Epithelial cell of proximal tubule (primary cell): Measurements from ENCODE around the gene CPB2. TPM values are rescaled to one million over a fixed set of nuclear protein-coding genes. Genes with fewer than 3 reads are reported as not detected.

Source experiments
- DNase-seq: peaks from one replicate; pipeline ENCODE4 v3.0.0-alpha.2; 2011; ENCODE audit warnings: low read depth
- H3K4me3 ChIP-seq: 2 replicates; pipeline ENCODE4 v1.5.1; 2011; ENCODE audit warnings: low read depth, mild to moderate bottlenecking, low read length
- total RNA-seq: library from RNA; depleted of rRNA; stranded (reverse); fragments of >200 nt; gene quantifications from 2 replicates; pipeline ENCODE4 v1.2.3, GENCODE V29; 2015
- TF ChIP-seq, protein P1 (sequence below): conservative IDR thresholded peaks from 2 replicates; pipeline ENCODE4 v1.5.1; 2012; ENCODE audit warnings: low read depth, mild to moderate bottlenecking, low read length

Gene CPB2
- total RNA-seq, 1 donor from 2014 or later = not detected

DNA sequence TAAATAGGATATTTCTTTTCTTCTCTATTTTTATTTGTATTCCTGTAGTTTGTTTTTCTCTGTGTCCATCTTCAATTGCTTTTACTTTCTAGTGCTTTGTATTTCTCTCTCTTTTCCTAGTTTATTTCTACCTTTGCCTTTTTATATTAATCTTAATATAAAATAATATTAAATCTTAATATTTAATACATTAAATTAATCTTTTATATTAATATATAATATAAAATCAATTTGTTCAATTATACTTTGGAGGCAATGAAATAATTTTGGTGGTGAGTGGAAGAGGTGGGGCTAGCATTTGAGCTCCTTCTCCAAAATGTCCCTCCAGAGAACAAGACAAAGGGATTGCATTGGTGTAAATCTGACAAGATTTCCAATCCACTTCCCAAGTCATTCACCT lies 6.3 kb upstream of the CPB2 start:
- no peak for DNase-seq
- no peak overlapping the region for H3K4me3 ChIP-seq
- TF ChIP-seq, protein P1, sequence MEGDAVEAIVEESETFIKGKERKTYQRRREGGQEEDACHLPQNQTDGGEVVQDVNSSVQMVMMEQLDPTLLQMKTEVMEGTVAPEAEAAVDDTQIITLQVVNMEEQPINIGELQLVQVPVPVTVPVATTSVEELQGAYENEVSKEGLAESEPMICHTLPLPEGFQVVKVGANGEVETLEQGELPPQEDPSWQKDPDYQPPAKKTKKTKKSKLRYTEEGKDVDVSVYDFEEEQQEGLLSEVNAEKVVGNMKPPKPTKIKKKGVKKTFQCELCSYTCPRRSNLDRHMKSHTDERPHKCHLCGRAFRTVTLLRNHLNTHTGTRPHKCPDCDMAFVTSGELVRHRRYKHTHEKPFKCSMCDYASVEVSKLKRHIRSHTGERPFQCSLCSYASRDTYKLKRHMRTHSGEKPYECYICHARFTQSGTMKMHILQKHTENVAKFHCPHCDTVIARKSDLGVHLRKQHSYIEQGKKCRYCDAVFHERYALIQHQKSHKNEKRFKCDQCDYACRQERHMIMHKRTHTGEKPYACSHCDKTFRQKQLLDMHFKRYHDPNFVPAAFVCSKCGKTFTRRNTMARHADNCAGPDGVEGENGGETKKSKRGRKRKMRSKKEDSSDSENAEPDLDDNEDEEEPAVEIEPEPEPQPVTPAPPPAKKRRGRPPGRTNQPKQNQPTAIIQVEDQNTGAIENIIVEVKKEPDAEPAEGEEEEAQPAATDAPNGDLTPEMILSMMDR = no peak

DNA sequence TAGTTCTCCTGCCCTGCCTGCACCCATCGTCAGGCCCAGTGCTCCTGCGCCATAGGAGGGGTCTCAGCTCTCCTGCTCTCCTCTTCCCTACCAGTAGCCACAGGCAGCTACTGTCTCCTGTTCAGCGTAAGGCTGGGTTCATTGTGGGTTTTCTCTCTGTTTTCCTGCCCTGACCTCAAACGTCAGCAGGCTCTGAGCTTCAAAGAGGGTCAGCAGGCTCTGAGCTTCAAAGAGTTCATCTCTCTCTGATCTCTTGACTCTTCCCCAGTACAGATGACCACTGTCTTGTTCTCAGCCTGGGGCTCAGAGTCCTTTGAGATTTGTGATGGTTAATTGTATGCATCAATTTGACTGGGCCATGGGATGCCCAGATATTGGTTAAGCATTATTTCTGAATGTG lies 4.6 kb upstream of the CPB2 start:
- TF ChIP-seq, protein P1 = no peak
- H3K4me3 ChIP-seq = no peak overlapping the region
- DNase-seq = no peak

DNA sequence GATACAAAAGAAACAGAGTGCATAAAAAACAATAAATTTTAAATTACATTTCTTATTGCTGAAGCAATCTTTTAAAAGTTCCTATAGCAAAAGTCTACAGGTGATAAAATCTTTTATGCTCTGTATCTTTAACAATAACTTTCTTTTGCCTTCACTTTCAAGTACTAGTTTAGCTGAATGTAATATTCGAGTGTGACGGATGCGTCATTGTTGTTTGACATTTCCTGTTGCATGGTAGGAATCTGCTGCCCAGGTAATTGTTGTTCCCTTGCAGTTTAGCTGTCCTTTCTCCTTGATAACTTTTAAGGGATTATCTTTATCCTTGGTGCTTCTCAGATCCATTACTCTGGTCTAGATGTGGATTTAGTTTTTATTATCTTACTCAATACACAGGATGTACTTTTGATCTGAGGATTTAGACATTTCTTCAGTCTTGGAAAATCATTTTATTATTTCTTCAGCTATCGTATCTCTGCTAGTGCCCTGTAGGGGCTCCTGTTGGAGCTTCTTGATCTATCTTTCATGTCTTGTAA lies 2.1 kb upstream of the CPB2 start:
- no peak for DNase-seq
- TF ChIP-seq, protein P1 = no peak
- no peak overlapping the region for H3K4me3 ChIP-seq

GRCh38 chr13:46103037-46103436 lies 1.8 kb downstream of the CPB2 start:
- no peak for DNase-seq
- TF ChIP-seq, protein P1 = no peak
- no peak overlapping the region for H3K4me3 ChIP-seq

DNA sequence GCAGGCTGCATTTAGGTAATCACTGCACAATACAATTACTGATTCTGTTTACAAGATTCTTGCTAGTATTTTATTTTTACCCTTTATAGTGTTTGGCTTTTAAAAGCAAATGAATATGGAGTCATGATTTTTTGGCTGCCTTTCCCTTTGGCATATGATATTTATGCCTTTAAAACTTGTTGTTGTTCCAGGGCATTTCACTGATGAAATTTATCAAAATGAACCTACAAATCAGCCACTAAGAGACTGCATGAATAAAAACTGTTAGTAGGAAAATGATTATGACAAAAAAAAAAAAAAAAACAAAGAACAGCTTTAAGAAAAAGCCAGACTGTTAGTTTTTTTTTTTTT lies 2.6 kb downstream of the CPB2 start:
- no peak overlapping the region for H3K4me3 ChIP-seq
- TF ChIP-seq, protein P1 = no peak
- DNase-seq = no peak

GRCh38 chr13:46101484-46102254 lies 3.2 kb downstream of the CPB2 start:
- DNase-seq = no peak
- TF ChIP-seq, protein P1 = no peak
- no peak overlapping the region for H3K4me3 ChIP-seq

DNA sequence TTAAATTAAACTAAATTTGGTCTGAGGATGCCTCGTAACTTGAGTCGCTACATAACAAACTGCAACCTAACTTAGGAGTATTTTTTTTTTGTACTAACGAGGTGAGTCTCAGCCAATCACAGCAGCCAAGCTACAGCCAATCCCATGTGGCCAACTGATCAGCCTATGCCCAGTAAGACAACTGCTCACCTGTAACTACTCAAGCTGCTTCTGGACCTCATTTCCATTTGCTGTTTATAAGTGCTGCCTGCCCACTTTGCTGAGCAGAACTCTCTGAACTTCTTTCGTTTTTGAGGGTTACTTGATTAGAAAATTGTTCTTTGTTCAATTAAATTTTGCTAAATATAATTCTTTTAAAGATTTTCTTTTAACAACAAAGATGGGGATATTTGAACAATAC lies 3.8 kb downstream of the CPB2 start:
- TF ChIP-seq, protein P1 = no peak

More for the DNA sequence above, 3.8 kb downstream of the CPB2 start:
- no peak for DNase-seq
- H3K4me3 ChIP-seq = no peak overlapping the region
